HCT116 (cell line): ENCODE data around the gene ADGRB2. TPM values are rescaled to one million over a fixed set of nuclear protein-coding genes. Genes with fewer than 3 reads are reported as not detected.

ENCODE experiments used
- ATAC-seq: fragments of 200-7000 bp; cut with Tn5 transposase; 2 replicates; pipeline ENCODE4 v1.9.1; 2020; ENCODE audit warnings: mild to moderate bottlenecking, moderate library complexity
- BruUV-seq: library from RNA; stranded (reverse); fragments of 400-500 nt; replicated peaks from 2 replicates; lab custom pipeline; 2021; lab: Mats Ljungman, UMichigan
- CTCF ChIA-PET: fragments of 300-600 bp; sonication (Branson Sonifier 250); formaldehyde crosslinking; loops from one replicate; lab custom pipeline; 2021; ENCODE audit warnings: antibody characterized with exemption; lab: Charles Lee
- POLR2A ChIA-PET: fragments of 300-600, 350-600 bp; sonication (Branson Sonifier 250); formaldehyde crosslinking; loops from one replicate; lab custom pipeline; 2021; ENCODE audit warnings: antibody characterized with exemption; lab: Charles Lee
- RAD21 ChIA-PET, 2 experiments: fragments of 300-600 bp; sonication (Branson Sonifier 250); formaldehyde crosslinking; loops; one replicate each; lab custom pipeline; 2023; ENCODE audit warnings: low total read pairs in 2 of 2; ENCODE audit not compliant: uncharacterized antibody in 2 of 2, unreplicated experiment in 2 of 2, low non-redundant PET in 1 of 2; lab: Charles Lee
- DNase-seq: peaks from one replicate; pipeline ENCODE4 v3.0.0-alpha.2; 2010; ENCODE audit warnings: low read depth, low spot score
- H2AFZ ChIP-seq: fragments of 200-600 bp; shearing (Covaris generic), sonication (generic); 2 replicates; pipeline ENCODE4 v1.6.1; 2017; ENCODE audit warnings: low read depth, mixed run types, mixed read lengths, antibody characterized with exemption, low read length; ENCODE audit not compliant: poor library complexity, severe bottlenecking
- H3K27ac ChIP-seq: 2 replicates; pipeline ENCODE4 v1.5.1; 2012; ENCODE audit warnings: low read depth, low read length
- H3K27me3 ChIP-seq: fragments of 200-600 bp; sonication (generic); 2 replicates; pipeline ENCODE4 v1.6.1; 2016; ENCODE audit warnings: mixed run types, low read length, mixed read lengths; ENCODE audit not compliant: insufficient read depth
- H3K36me3 ChIP-seq, 2 experiments: fragments of 200-500 bp in 1 of 2; fragments of 200-600 bp in 1 of 2; sonication (Bioruptor generic) in 1 of 2; sonication (generic) in 1 of 2; 2 replicates each; pipeline versions ENCODE4 v1.5.1 to v1.6.1; 2014 to 2016; ENCODE audit warnings: low read length in 2 of 2, inconsistent platforms in 1 of 2, mixed read lengths in 1 of 2, mixed run types in 1 of 2; ENCODE audit not compliant: insufficient read depth in 2 of 2, control insufficient read depth in 1 of 2
- H3K4me1 ChIP-seq, 2 experiments: fragments of 200-600 bp in 1 of 2; sonication (generic) in 1 of 2; 2 replicates each; pipeline versions ENCODE4 v1.5.1 to v1.6.1; 2012 to 2017; ENCODE audit warnings: low read length in 2 of 2, inconsistent platforms in 1 of 2, mild to moderate bottlenecking in 1 of 2, mixed read lengths in 1 of 2, mixed run types in 1 of 2, moderate library complexity in 1 of 2; ENCODE audit not compliant: insufficient read depth in 2 of 2, control insufficient read depth in 1 of 2
- H3K4me2 ChIP-seq: fragments of 200-600 bp; sonication (generic); 2 replicates; pipeline ENCODE4 v1.6.1; 2017; ENCODE audit warnings: mixed run types, low read length, mixed read lengths
- H3K4me3 ChIP-seq, 2 experiments: fragments of 200-600 bp in 1 of 2; sonication (generic) in 1 of 2; replicated peaks in 1 of 2; 2 replicates each; pipeline ENCODE4 v1.5.1; 2011 to 2016; ENCODE audit warnings: low read length in 2 of 2, control low read depth in 1 of 2, low read depth in 1 of 2, mild to moderate bottlenecking in 1 of 2, mixed read lengths in 1 of 2, mixed run types in 1 of 2
- H3K79me2 ChIP-seq: fragments of 200-600 bp; sonication (generic); 2 replicates; pipeline ENCODE4 v1.6.1; 2017; ENCODE audit warnings: mild to moderate bottlenecking, mixed run types, low read length, moderate library complexity, mixed read lengths; ENCODE audit not compliant: insufficient read depth
- H3K9ac ChIP-seq: fragments of 200-600 bp; sonication (generic); 2 replicates; pipeline ENCODE4 v1.6.1; 2016; ENCODE audit warnings: low read length, mixed read lengths
- H3K9me2 ChIP-seq: fragments of 200-600 bp; sonication (generic), shearing (Covaris generic); 2 replicates; pipeline ENCODE4 v1.6.1; 2017; ENCODE audit warnings: mixed run types, mild to moderate bottlenecking, moderate library complexity; ENCODE audit not compliant: insufficient read depth
- H3K9me3 ChIP-seq, 2 experiments: fragments of 200-500 bp in 1 of 2; fragments of 200-600 bp in 1 of 2; sonication (Bioruptor generic) in 1 of 2; sonication (generic) in 1 of 2; 2 replicates each; pipeline ENCODE4 v1.6.1; 2014 to 2017; ENCODE audit warnings: low read length in 2 of 2, mixed read lengths in 2 of 2, inconsistent platforms in 1 of 2, low read depth in 1 of 2, mild to moderate bottlenecking in 1 of 2, mixed run types in 1 of 2, moderate library complexity in 1 of 2; ENCODE audit not compliant: control insufficient read depth in 1 of 2, insufficient read depth in 1 of 2
- H4K20me1 ChIP-seq: fragments of 200-600 bp; sonication (generic), shearing (Covaris generic); 2 replicates; pipeline ENCODE4 v1.6.1; 2017; ENCODE audit warnings: mixed run types, mild to moderate bottlenecking, moderate library complexity; ENCODE audit not compliant: insufficient read depth
- CBX3 ChIP-seq: IDR thresholded peaks from 2 replicates; pipeline ENCODE4 v1.6.1; 2012; ENCODE audit warnings: low read depth
- CEBPB ChIP-seq: IDR thresholded peaks from 2 replicates; pipeline ENCODE4 v1.6.1; 2012; ENCODE audit warnings: low read depth
- EZH2 ChIP-seq: fragments of 200-600 bp; sonication (generic); IDR thresholded peaks from 2 replicates; pipeline ENCODE4 v1.6.1; 2017; ENCODE audit warnings: antibody characterized with exemption, mixed run types
- POLR2AphosphoS5 ChIP-seq: IDR thresholded peaks from 2 replicates; pipeline ENCODE4 v1.6.1; 2011; ENCODE audit warnings: mild to moderate bottlenecking, low read depth, low read length, moderate library complexity
- SIN3A ChIP-seq: IDR thresholded peaks from 2 replicates; pipeline ENCODE4 v1.6.1; 2012; ENCODE audit warnings: low read depth
- SP1 ChIP-seq: IDR thresholded peaks from 2 replicates; pipeline ENCODE4 v1.6.1; 2012; ENCODE audit warnings: low read depth
- ZFX ChIP-seq: fragments of 450-650 bp; IDR thresholded peaks from 2 replicates; pipeline ENCODE4 v1.6.1; 2017
- intact Hi-C: fragments of 100-400 bp; cut with micrococcal nuclease; formaldehyde crosslinking; loops from 2 replicates; pipeline ENCODE4 v1.10.0; 2022
- total RNA-seq: library from RNA; stranded (reverse); gene quantifications from one replicate; pipeline ENCODE4 v1.2.1, GENCODE V29; 2021; ENCODE audit not compliant: unreplicated experiment
- TF ChIP-seq, protein P1 (sequence below): IDR thresholded peaks from 2 replicates; pipeline ENCODE4 v1.6.1; 2011; ENCODE audit warnings: mild to moderate bottlenecking, low read length, moderate library complexity; ENCODE audit not compliant: insufficient replicate concordance; ENCODE audit errors: extremely low read depth

ADGRB2 gene
- total RNA-seq, 1 experiment from 2014 or later, result 10.1 TPM

DNA sequence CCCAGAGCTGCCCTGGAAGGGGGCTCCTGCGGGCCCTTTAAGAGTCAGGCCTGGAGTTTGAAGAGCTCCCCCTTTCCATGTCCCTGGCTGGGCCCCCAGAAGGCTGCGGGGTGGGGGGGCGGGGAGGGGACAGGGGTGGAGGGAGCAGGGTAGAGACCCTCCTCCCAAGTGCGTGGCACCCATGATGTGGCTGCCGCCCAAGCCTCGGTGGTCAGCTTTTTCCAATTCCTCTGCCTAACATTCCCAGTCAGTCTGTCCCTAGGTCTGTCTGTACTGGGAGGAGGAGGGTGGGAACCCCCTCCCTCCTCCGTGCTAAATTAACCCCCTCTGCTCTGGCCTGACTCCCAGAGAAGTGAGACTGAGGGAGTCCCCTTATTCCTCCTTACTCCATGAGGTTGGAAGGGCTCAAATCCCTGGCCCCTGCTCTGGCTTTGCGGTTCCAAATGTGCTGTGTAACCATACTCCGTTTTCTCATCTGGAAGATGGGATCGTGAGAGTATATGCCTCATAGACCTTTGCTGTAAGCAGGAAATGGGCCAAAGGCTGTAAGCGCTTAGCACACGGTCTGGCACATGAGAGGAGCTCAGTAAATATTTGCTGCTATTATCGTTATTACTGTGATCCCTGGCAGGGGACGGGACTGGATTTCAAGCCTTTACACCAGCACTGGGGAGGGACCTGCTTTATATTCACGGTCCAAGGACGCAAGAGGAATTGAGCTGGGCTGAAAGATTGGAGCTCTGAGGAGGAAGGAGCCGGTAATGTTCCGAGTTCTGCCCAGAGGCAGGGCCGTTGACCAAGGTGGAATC lies 59.7 kb downstream of the ADGRB2 start:
- no peaks in the 10 kb centered on the region for H3K36me3 ChIP-seq
- DNase-seq, result no peak
- peak overlapping the region; percentile 61 for H2AFZ ChIP-seq
- RAD21 ChIA-PET, result interaction anchor here in 1 of 2 experiments (0.7 kb wide), 1 partner anchor 7 kb away, joined by 3 read pairs; no protein-coding TSS in a partner anchor
- no peaks in the 10 kb centered on the region for H3K9me3 ChIP-seq
- intact Hi-C loops, result no loop called here
- TF ChIP-seq EZH2 (no peak), CEBPB (no peak), ZFX (no peak), POLR2AphosphoS5 (no peak), SP1 (no peak), CBX3 (no peak), SIN3A (no peak)
- TF ChIP-seq, protein P1, sequence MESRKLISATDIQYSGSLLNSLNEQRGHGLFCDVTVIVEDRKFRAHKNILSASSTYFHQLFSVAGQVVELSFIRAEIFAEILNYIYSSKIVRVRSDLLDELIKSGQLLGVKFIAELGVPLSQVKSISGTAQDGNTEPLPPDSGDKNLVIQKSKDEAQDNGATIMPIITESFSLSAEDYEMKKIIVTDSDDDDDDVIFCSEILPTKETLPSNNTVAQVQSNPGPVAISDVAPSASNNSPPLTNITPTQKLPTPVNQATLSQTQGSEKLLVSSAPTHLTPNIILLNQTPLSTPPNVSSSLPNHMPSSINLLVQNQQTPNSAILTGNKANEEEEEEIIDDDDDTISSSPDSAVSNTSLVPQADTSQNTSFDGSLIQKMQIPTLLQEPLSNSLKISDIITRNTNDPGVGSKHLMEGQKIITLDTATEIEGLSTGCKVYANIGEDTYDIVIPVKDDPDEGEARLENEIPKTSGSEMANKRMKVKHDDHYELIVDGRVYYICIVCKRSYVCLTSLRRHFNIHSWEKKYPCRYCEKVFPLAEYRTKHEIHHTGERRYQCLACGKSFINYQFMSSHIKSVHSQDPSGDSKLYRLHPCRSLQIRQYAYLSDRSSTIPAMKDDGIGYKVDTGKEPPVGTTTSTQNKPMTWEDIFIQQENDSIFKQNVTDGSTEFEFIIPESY, result no peak
- TF ChIP-seq, all 23 proteins: peak for 0
- ChIA-PET CTCF (interaction anchor here (0.6 to 1.8 kb wide), 5 partner anchors 10 to 157 kb away, joined by 4 to 17 read pairs (median 4); no protein-coding TSS in a partner anchor), POLR2A (no interaction called here)
- no peak overlapping the region for H3K9ac ChIP-seq
- no peak overlapping the region for H3K27ac ChIP-seq
- H3K4me1 ChIP-seq, result peaks cover 24 to 57% of the 10 kb centered on the region in 2 experiments
- H3K79me2 ChIP-seq, result no peaks in the 10 kb centered on the region
- H3K9me2 ChIP-seq, result no peaks in the 10 kb centered on the region
- ATAC-seq, result no peak
- no TSS peak for BruUV-seq
- H3K27me3 ChIP-seq, result no peaks in the 10 kb centered on the region
- no peak overlapping the region for H3K4me3 ChIP-seq
- H3K4me2 ChIP-seq, result peak overlapping the region; percentile 12; the same call in 1 of the 2 replicates
- H4K20me1 ChIP-seq, result no peaks in the 10 kb centered on the region
